Common myeloid progenitor, CD34-positive (primary cell): ENCODE results near the gene NKAIN2.
A peak's percentile ranks its signal among the peaks of the same experiment; 100 is the strongest.

Source experiments
- CTCF ChIA-PET: fragments of 350-600 bp; sonication (Branson Sonifier 250); formaldehyde crosslinking; loops from one replicate; lab custom pipeline; 2021; ENCODE audit warnings: antibody characterized with exemption; lab: Charles Lee
- POLR2A ChIA-PET: fragments of 350-600 bp; sonication (Branson Sonifier 250); formaldehyde crosslinking; loops from one replicate; lab custom pipeline; 2021; ENCODE audit warnings: antibody characterized with exemption; lab: Charles Lee
- DNase-seq, 3 donors: peaks; one replicate each; pipeline versions ENCODE4 v3.0.0 to v3.0.0-alpha.2; 2013
- H3K27ac ChIP-seq, 2 experiments: 1 replicate in 1 of 2; 2 replicates in 1 of 2; pipeline ENCODE4 v1.7.0; 2013; ENCODE audit warnings: inconsistent platforms in 2 of 2, low read length in 2 of 2, mild to moderate bottlenecking in 2 of 2, low read depth in 1 of 2, moderate library complexity in 1 of 2; ENCODE audit not compliant: severe bottlenecking in 2 of 2, insufficient read depth in 1 of 2, poor library complexity in 1 of 2
- H3K27me3 ChIP-seq, 5 experiments: replicated peaks in 2 of 5; 1 replicate in 3 of 5; 2 replicates in 2 of 5; pipeline versions ENCODE4 v1.6.1 to v1.7.0; 2013; ENCODE audit warnings: low read length in 4 of 5, mild to moderate bottlenecking in 2 of 5, moderate library complexity in 2 of 5, inconsistent platforms in 1 of 5; ENCODE audit not compliant: insufficient read depth in 5 of 5, control insufficient read depth in 4 of 5
- H3K36me3 ChIP-seq, 4 experiments: 1 replicate in 2 of 4; 2 replicates in 2 of 4; pipeline versions ENCODE4 v1.6.1 to v1.7.0; 2013; ENCODE audit warnings: low read length in 3 of 4, control low read depth in 1 of 4, mild to moderate bottlenecking in 1 of 4; ENCODE audit not compliant: control insufficient read depth in 4 of 4, insufficient read depth in 4 of 4
- H3K4me1 ChIP-seq, 4 experiments: 1 replicate in 3 of 4; 2 replicates in 1 of 4; pipeline versions ENCODE4 v1.6.1 to v1.7.1; 2013; ENCODE audit warnings: low read length in 3 of 4, mild to moderate bottlenecking in 3 of 4, control low read depth in 1 of 4, inconsistent platforms in 1 of 4, moderate library complexity in 1 of 4; ENCODE audit not compliant: control insufficient read depth in 4 of 4, insufficient read depth in 4 of 4; ENCODE audit errors: control extremely low read depth in 1 of 4
- H3K4me3 ChIP-seq, 7 experiments: 1 replicate in 4 of 7; 2 replicates in 3 of 7; pipeline versions ENCODE4 v1.5.1 to v1.7.0; 2013; ENCODE audit warnings: mild to moderate bottlenecking in 7 of 7, low read length in 6 of 7, moderate library complexity in 6 of 7, inconsistent platforms in 2 of 7, low read depth in 2 of 7, control low read depth in 1 of 7; ENCODE audit not compliant: insufficient read depth in 4 of 7, control insufficient read depth in 1 of 7; ENCODE audit errors: extremely low read depth in 1 of 7
- H3K9me3 ChIP-seq, 5 experiments: 1 replicate in 4 of 5; 2 replicates in 1 of 5; pipeline versions ENCODE4 v1.6.1 to v1.7.1; 2013; ENCODE audit warnings: low read length in 4 of 5, mild to moderate bottlenecking in 2 of 5, inconsistent platforms in 1 of 5, low read depth in 1 of 5, moderate library complexity in 1 of 5; ENCODE audit not compliant: control insufficient read depth in 4 of 5, insufficient read depth in 2 of 5; ENCODE audit errors: control extremely low read depth in 1 of 5
- WGBS: methylation state at CpG from one replicate; pipeline ENCODE4 v1.1.5; 2013; ENCODE audit not compliant: insufficient coverage; 5-methylcytosine and 5-hydroxymethylcytosine counted together

NKAIN2 gene

DNA sequence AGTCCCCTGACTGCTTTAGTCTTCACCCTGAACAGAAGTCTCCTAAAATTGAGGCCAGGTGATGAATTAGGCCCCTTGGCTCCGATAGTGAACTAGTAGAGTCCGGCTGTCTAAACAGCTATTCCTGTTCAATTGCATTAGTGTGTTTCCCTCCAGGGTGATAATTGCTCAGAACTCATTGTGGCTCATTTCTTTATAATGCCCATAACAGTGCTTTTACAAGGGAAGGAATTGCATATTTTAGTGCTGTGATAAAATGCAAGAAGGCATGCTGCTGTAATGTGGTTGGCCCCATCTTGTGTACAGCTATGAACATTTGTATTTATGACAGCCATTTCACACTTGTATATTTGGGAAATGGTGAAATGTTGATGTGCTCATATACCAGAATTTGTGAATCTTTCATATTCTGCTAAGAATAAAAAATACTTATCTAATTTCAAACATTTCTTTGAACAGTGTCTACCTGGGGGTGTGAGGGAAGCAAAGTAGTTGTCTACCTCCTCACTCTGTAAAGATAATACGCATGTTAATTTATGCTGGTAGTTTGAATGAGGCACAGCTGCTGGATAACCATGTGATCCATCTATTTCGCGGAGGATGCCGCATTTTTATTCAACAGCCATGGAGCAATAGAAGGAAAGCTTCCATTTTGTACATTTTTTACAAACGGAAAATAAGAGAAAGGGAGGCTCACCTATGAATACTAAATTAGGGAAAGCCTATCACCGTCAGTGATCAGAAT lies 451.4 kb downstream of the NKAIN2 start:
- WGBS, result 99% methylated on average over 7 of the region's 8 CpGs
- Histone ChIP-seq H3K36me3 (no peaks in the 10 kb centered on the region), H3K4me3 (no peak overlapping the region), H3K9me3 (peaks cover 0 to 1% (median 0%) of the 10 kb centered on the region in 5 experiments), H3K27me3 (no peaks in the 10 kb centered on the region), H3K27ac (no peak overlapping the region), H3K4me1 (no peaks in the 10 kb centered on the region)
- POLR2A ChIA-PET, result no interaction called here
- CTCF ChIA-PET, result no interaction called here
- no peak for DNase-seq

DNA sequence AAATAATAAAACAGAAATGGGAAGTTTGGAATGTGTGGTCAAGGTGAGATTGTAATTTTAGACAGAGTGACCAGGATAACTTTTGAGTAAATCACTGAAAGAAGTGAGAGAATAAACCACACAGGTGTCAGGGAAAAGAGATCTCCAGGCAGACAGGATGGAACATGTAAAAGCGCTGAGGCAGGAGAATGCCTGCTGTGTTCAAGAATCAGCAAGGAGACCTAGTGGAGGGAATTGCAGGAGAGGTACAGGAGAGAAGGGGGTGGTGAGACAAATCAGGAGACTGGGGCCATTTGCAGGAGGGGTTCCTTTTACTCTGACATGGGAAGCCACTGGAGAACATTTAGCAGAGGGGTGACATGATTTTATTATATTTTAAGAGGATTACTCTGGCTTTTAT lies 456.7 kb downstream of the NKAIN2 start:
- ChIA-PET POLR2A (no interaction called here), CTCF (no interaction called here)
- no peaks in the 10 kb centered on the region for H3K36me3 ChIP-seq
- no peaks in the 10 kb centered on the region for H3K9me3 ChIP-seq
- WGBS, result 100% methylated on average over 1 of the region's 1 CpG
- H3K4me3 ChIP-seq, result no peak overlapping the region
- no peak overlapping the region for H3K27ac ChIP-seq
- DNase-seq, result no peak
- no peaks in the 10 kb centered on the region for H3K27me3 ChIP-seq
- H3K4me1 ChIP-seq, result no peaks in the 10 kb centered on the region

DNA sequence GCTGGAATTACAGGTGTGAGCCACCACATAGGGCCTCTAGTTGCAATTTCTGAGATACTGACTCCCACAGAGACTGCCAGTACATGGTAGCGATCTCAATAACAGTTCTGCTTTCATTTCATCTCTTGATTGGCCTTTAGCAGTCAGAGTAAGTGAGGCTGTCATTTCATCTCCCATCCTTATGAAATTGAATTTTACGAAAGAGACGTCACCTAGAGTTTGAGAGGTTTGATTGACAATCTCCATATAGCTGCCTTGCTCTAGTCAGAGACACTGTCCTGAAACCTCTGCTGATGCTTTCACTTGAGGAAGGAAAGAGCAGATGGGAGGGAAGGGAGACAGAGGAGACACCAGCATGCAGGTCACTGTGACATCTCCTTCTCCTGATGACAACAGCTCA lies 466.1 kb downstream of the NKAIN2 start:
- WGBS, result 96% methylated on average over 3 of the region's 3 CpGs
- Histone ChIP-seq H3K4me3 (no peak overlapping the region), H3K36me3 (peaks cover 0 to 6% (median 0%) of the 10 kb centered on the region in 4 experiments), H3K4me1 (no peaks in the 10 kb centered on the region), H3K27ac (no peak overlapping the region), H3K9me3 (peaks cover 0 to 3% (median 0%) of the 10 kb centered on the region in 5 experiments), H3K27me3 (no peaks in the 10 kb centered on the region)
- ChIA-PET CTCF (no interaction called here), POLR2A (no interaction called here)
- DNase-seq, result no peak

DNA sequence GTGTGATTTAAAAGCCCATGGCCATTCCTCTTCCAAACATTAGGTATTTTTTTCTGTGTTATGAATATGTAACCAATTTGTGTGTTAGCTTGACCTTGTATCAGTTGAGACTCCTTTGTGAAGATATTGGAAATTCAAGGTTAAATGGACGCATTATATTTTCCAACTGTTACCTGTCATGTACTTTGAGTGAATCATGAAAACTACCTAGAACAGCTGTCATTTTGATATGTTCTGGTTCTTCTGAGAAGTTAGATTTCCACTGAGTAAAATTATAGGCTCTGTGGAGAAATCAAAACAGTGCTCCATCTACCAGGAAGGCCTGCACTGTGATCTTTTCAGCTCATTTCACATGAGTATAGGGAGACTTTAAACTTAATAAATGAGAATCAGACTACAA lies 470.0 kb downstream of the NKAIN2 start:
- Histone ChIP-seq H3K4me1 (no peaks in the 10 kb centered on the region), H3K36me3 (peaks cover 0 to 6% (median 0%) of the 10 kb centered on the region in 4 experiments), H3K27ac (no peak overlapping the region), H3K4me3 (no peak overlapping the region), H3K27me3 (no peaks in the 10 kb centered on the region), H3K9me3 (peaks cover 0 to 3% (median 0%) of the 10 kb centered on the region in 5 experiments)
- ChIA-PET CTCF (interaction anchor here (1.0 kb wide), 1 partner anchor 411 kb away, joined by 3 read pairs; no protein-coding TSS in a partner anchor), POLR2A (no interaction called here)
- DNase-seq, result no peak
- WGBS, result 100% methylated on average over 1 of the region's 1 CpG

DNA sequence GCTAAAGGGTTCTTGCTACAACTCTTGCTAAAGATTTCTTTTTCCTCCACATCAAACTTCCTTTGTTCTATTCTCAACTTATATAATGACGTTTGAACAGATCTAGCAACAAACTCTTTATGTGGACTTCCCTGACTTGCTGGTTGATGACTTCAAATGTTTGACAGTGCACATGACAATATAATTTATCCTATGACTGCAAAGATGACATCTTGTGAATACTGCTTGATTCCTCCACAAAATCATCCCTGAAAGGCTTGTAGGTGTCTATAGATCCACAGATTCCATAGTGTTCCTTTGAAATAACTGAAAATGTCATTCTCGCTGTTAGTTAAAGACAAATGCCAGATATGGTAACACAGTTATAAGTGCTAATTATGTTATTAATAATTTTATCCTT lies 478.9 kb downstream of the NKAIN2 start:
- H3K27me3 ChIP-seq, result no peaks in the 10 kb centered on the region
- no peaks in the 10 kb centered on the region for H3K9me3 ChIP-seq
- no peak for DNase-seq
- H3K36me3 ChIP-seq, result peaks cover 0 to 6% (median 0%) of the 10 kb centered on the region in 4 experiments
- H3K4me1 ChIP-seq, result no peaks in the 10 kb centered on the region
- no CpG with 5 or more reads among the region's 2 CpGs for WGBS
- H3K4me3 ChIP-seq, result no peak overlapping the region
- ChIA-PET CTCF (no interaction called here), POLR2A (no interaction called here)
- H3K27ac ChIP-seq, result no peak overlapping the region

DNA sequence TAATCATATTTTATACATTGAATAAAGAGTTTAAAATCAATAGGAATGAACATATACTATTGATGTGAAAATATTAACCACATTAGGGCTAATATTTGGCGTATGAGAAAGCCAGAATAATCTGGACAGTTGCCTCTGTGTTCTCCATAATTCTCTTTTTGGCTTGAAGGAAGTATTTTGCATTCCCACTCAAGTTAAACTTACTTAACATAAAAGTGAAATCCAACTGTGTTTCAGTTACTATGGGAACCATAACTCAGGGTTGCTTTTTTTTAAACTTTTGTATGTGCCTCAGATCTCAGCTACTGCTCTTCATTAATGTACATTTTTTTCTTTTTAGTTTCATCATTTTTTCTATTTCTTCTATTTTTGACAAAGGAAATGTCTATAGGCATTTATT lies 479.8 kb downstream of the NKAIN2 start:
- peak in 2 of 3 donors; percentile 9 to 12 for DNase-seq
- Histone ChIP-seq H3K9me3 (no peaks in the 10 kb centered on the region), H3K27me3 (no peaks in the 10 kb centered on the region), H3K4me1 (no peaks in the 10 kb centered on the region), H3K4me3 (no peak overlapping the region), H3K27ac (no peak overlapping the region), H3K36me3 (peaks cover 0 to 6% (median 0%) of the 10 kb centered on the region in 4 experiments)
- no CpG with 5 or more reads among the region's 1 CpG for WGBS
- CTCF ChIA-PET, result no interaction called here
- POLR2A ChIA-PET, result no interaction called here

DNA sequence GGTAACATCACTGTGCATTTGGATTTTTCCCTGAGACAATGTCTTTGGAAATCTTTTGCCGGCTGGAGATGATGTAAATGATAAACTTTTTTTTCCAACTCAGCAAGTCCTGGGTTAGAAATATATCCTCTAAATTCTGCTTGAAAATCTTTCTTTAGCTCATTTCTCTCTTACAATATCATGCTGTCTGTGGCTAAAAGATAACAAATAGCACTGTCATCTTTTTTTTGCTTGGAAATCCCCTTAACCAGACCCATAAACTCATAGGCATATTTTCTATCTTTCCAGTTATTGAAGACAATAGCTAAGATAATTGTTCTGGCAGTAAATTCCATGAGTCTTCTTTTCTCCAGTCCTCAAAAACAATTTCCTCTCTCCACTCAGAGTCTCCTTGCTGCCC lies 481.5 kb downstream of the NKAIN2 start:
- no CpG with 5 or more reads among the region's 1 CpG for WGBS
- peak; percentile 5 to 57 (median 53) for DNase-seq
- no peak overlapping the region for H3K4me3 ChIP-seq
- no peak overlapping the region for H3K27ac ChIP-seq
- peaks cover 0 to 6% (median 0%) of the 10 kb centered on the region in 4 experiments for H3K36me3 ChIP-seq
- H3K27me3 ChIP-seq, result no peaks in the 10 kb centered on the region
- H3K4me1 ChIP-seq, result no peaks in the 10 kb centered on the region
- CTCF ChIA-PET, result no interaction called here
- POLR2A ChIA-PET, result no interaction called here
- H3K9me3 ChIP-seq, result no peaks in the 10 kb centered on the region
